Measurements from ENCODE around the gene SLC30A4. TPM values are rescaled to one million over a fixed set of nuclear protein-coding genes. Genes with fewer than 3 reads are reported as not detected.

SLC30A4 gene
- total and polyA plus RNA-seq, 12 donors, result 1.4 to 4.5 (median 3.0) TPM

GRCh38 chr15:45458746-45459403, 63.7 kb downstream of the SLC30A4 start:
- H3K27me3 ChIP-seq, result no peaks in the 10 kb centered on the region
- peak in 5 of 8 donors; percentile 56 to 78 (median 63) for ATAC-seq
- intact Hi-C loops (cut with DNase I), result loop anchor here in 9 of 10 donors (1.0 to 10.0 kb wide), 12 partner anchors 29 to 297 kb away; partner anchors contain the start of gene SLC30A4 (in 1 of the 9)
- H3K9me3 ChIP-seq, result no peaks in the 10 kb centered on the region
- peak overlapping the region in 1 of 10 donors; percentile 70 for H3K27ac ChIP-seq
- H3K4me1 ChIP-seq, result peaks cover 0 to 52% (median 0%) of the 10 kb centered on the region in 9 donors
- peak overlapping the region; percentile 12 to 72 (median 52) for H3K4me3 ChIP-seq
- peak; percentile 84 to 95 (median 91) for TF ChIP-seq CTCF (IDR thresholded peaks at IDR 0.05)
- no peaks in the 10 kb centered on the region for H3K36me3 ChIP-seq
- peak; percentile 49 to 74 for DNase-seq
- 4 to 5% methylated on average over 12 of the region's 12 CpGs for WGBS, 2 donors

- 0 to 1% methylated on average over 17 of the region's 17 CpGs for WGBS, 2 donors
- Histone ChIP-seq H3K4me3 (peak overlapping the region; percentile 12 to 72 (median 52)), H3K27me3 (no peaks in the 10 kb centered on the region), H3K4me1 (peaks cover 0 to 52% (median 0%) of the 10 kb centered on the region in 9 donors), H3K36me3 (no peaks in the 10 kb centered on the region), H3K27ac (peak overlapping the region in 9 of 10 donors; percentile 33 to 83 (median 71)), H3K9me3 (no peaks in the 10 kb centered on the region)
- DNase-seq (peak in 1 of 2 donors; percentile 82), ATAC-seq (peak; percentile 63 to 90 (median 82))
- intact Hi-C loops (cut with DNase I), result loop anchor here in 9 of 10 donors (1.0 to 10.0 kb wide), 14 partner anchors 27 to 296 kb away; partner anchors contain the start of gene SLC30A4 (in 1 of the 9)
- peak; percentile 60 to 82 (median 76) for TF ChIP-seq CTCF (IDR thresholded peaks at IDR 0.05)
These were observed 64.7 kb downstream of the SLC30A4 start for GRCh38 chr15:45457641-45458539.

GRCh38 chr15:45457220-45457619, 65.3 kb downstream of the SLC30A4 start:
- Histone ChIP-seq H3K27me3 (no peaks in the 10 kb centered on the region), H3K4me3 (no peak overlapping the region), H3K9me3 (no peaks in the 10 kb centered on the region), H3K27ac (peak overlapping the region in 2 of 10 donors; percentile 38 to 72), H3K4me1 (peaks cover 0 to 52% (median 0%) of the 10 kb centered on the region in 9 donors), H3K36me3 (no peaks in the 10 kb centered on the region)
- intact Hi-C loops (cut with DNase I), result loop anchor here in 9 of 10 donors (1.0 to 10.0 kb wide), 9 partner anchors 26 to 295 kb away; no protein-coding TSS in a partner anchor
- peak in 1 of 8 donors; percentile 2 for ATAC-seq
- TF ChIP-seq CTCF (IDR thresholded peaks at IDR 0.05), result no peak
- 40 to 42% methylated on average over 5 of the region's 5 CpGs for WGBS, 2 donors
- no peak for DNase-seq

All from heart right ventricle (tissue), 16 donors.